Suprapubic skin (tissue), 4 donors: ENCODE data around the gene FDPS. TPM values are rescaled to one million over a fixed set of nuclear protein-coding genes. Genes with fewer than 3 reads are reported as not detected.

Source experiments
- DNase-seq, 2 donors: peaks; one replicate each; pipeline ENCODE4 v3.0.0-alpha.2; 2019; ENCODE audit warnings: low spot score in 2 of 2
- H3K27ac ChIP-seq: fragments of 200-600 bp; sonication (generic); one replicate; pipeline ENCODE4 v1.5.1; 2019
- H3K27me3 ChIP-seq: fragments of 200-600 bp; sonication (generic); one replicate; pipeline ENCODE4 v1.5.1; 2019
- H3K36me3 ChIP-seq: fragments of 200-600 bp; sonication (generic); one replicate; pipeline ENCODE4 v1.5.1; 2019
- H3K4me1 ChIP-seq: fragments of 200-600 bp; sonication (generic); one replicate; pipeline ENCODE4 v1.5.1; 2019
- H3K4me3 ChIP-seq: fragments of 200-600 bp; sonication (generic); one replicate; pipeline ENCODE4 v1.5.1; 2019; ENCODE audit warnings: mild to moderate bottlenecking
- H3K9me3 ChIP-seq: fragments of 200-600 bp; sonication (generic); one replicate; pipeline ENCODE4 v1.5.1; 2019
- CTCF ChIP-seq, 2 donors: fragments of 200-600 bp in 1 of 2; fragments of 450-650 bp in 1 of 2; sonication (generic) in 1 of 2; IDR thresholded peaks; one replicate each; pipeline ENCODE4 v1.5.1; 2016 to 2019; ENCODE audit warnings: antibody characterized with exemption in 2 of 2, mild to moderate bottlenecking in 1 of 2, moderate library complexity in 1 of 2
- EP300 ChIP-seq: sonication (generic); formaldehyde crosslinking; IDR thresholded peaks from one replicate; pipeline ENCODE4 v1.6.1; 2017; ENCODE audit warnings: antibody characterized with exemption
- POLR2A ChIP-seq, 2 donors: fragments of 450-650 bp; IDR thresholded peaks; one replicate each; pipeline ENCODE4 v1.6.1; 2017; ENCODE audit warnings: antibody characterized with exemption in 2 of 2, mild to moderate bottlenecking in 2 of 2, moderate library complexity in 2 of 2
- POLR2AphosphoS5 ChIP-seq, 3 donors: sonication (generic); formaldehyde crosslinking; IDR thresholded peaks; one replicate each; pipeline ENCODE4 v1.6.1; 2017; ENCODE audit warnings: antibody characterized with exemption in 3 of 3
- WGBS: methylation state at CpG from one replicate; pipeline ENCODE4 v1.1.5; 2018; 5-methylcytosine and 5-hydroxymethylcytosine counted together
- total RNA-seq, 4 donors: library from RNA; depleted of rRNA; stranded (reverse); fragments of >200 nt; gene quantifications; one replicate each; pipeline ENCODE4 v1.1.0, GENCODE V29; 2016

FDPS gene
- total RNA-seq, 4 donors from 2014 or later, result 110 to 194 (median 147) TPM

- peak overlapping the region; percentile 79 for H3K4me3 ChIP-seq
- TF ChIP-seq POLR2AphosphoS5 (IDR thresholded peaks at IDR 0.05) (no peak), POLR2A (IDR thresholded peaks at IDR 0.05) (no peak), EP300 (no peak), CTCF (IDR thresholded peaks at IDR 0.05) (no peak)
- DNase-seq, result no peak
- no peaks in the 10 kb centered on the region for H3K27me3 ChIP-seq
- H3K36me3 ChIP-seq, result peaks cover 14% of the 10 kb centered on the region
- H3K4me1 ChIP-seq, result peaks cover 50% of the 10 kb centered on the region
- 35% methylated on average over 26 of the region's 27 CpGs for WGBS
- H3K27ac ChIP-seq, result peak overlapping the region; percentile 88
- H3K9me3 ChIP-seq, result no peaks in the 10 kb centered on the region
These were observed 13.2 kb downstream of the FDPS start for GRCh38 chr1:155321639-155322503.

- Histone ChIP-seq H3K4me3 (peak overlapping the region; percentile 79), H3K27me3 (no peaks in the 10 kb centered on the region), H3K27ac (peak overlapping the region; percentile 88), H3K4me1 (peaks cover 50% of the 10 kb centered on the region), H3K9me3 (no peaks in the 10 kb centered on the region), H3K36me3 (peaks cover 21% of the 10 kb centered on the region)
- TF ChIP-seq EP300 (no peak), POLR2AphosphoS5 (IDR thresholded peaks at IDR 0.05) (no peak), POLR2A (IDR thresholded peaks at IDR 0.05) (no peak), CTCF (IDR thresholded peaks at IDR 0.05) (no peak)
- under 1% methylated on average over 17 of the region's 28 CpGs for WGBS
- DNase-seq, result no peak
These were observed 13.9 kb downstream of the FDPS start for GRCh38 chr1:155322571-155322952.

- H3K4me3 ChIP-seq, result peak overlapping the region; percentile 79
- peak; percentile 94 to 95 for DNase-seq
- H3K27me3 ChIP-seq, result no peaks in the 10 kb centered on the region
- H3K9me3 ChIP-seq, result no peaks in the 10 kb centered on the region
- TF ChIP-seq CTCF (IDR thresholded peaks at IDR 0.05), result peak; percentile 85 to 96
- no peak for TF ChIP-seq POLR2A (IDR thresholded peaks at IDR 0.05)
- peak in 1 of 3 donors; percentile 47 for TF ChIP-seq POLR2AphosphoS5 (IDR thresholded peaks at IDR 0.05)
- no peak for TF ChIP-seq EP300
- WGBS, result under 1% methylated on average over 23 of the region's 58 CpGs
- peaks cover 50% of the 10 kb centered on the region for H3K4me1 ChIP-seq
- H3K36me3 ChIP-seq, result peaks cover 26% of the 10 kb centered on the region
- peak overlapping the region; percentile 88 for H3K27ac ChIP-seq
These were observed 14.5 kb downstream of the FDPS start for GRCh38 chr1:155322953-155323728.

- DNase-seq, result peak; percentile 93
- peaks cover 50% of the 10 kb centered on the region for H3K4me1 ChIP-seq
- 0% methylated on average over 17 of the region's 29 CpGs for WGBS
These were observed 15.0 kb downstream of the FDPS start for GRCh38 chr1:155323729-155324036.

More at GRCh38 chr1:155323729-155324036, 15.0 kb downstream of the FDPS start:
- TF ChIP-seq POLR2A (IDR thresholded peaks at IDR 0.05) (no peak), EP300 (no peak), CTCF (IDR thresholded peaks at IDR 0.05) (no peak), POLR2AphosphoS5 (IDR thresholded peaks at IDR 0.05) (no peak)
- Histone ChIP-seq H3K36me3 (peaks cover 26% of the 10 kb centered on the region), H3K4me3 (peak overlapping the region; percentile 79), H3K27ac (peak overlapping the region; percentile 88), H3K9me3 (no peaks in the 10 kb centered on the region), H3K27me3 (no peaks in the 10 kb centered on the region)
